Stimulated activated CD8-positive, alpha-beta memory T cell treated with anti-CD3 and anti-CD28 coated beads, Interleukin-4, amount 100 ng/mL, for 4 hours (primary cell): ENCODE results near the gene TIAM1.

Experiments used
- DNase-seq, 2 donors: peaks; one replicate each; pipeline ENCODE4 v3.0.0-alpha.2; 2020; ENCODE audit warnings: low read depth in 2 of 2, low spot score in 1 of 2

Gene TIAM1

DNA sequence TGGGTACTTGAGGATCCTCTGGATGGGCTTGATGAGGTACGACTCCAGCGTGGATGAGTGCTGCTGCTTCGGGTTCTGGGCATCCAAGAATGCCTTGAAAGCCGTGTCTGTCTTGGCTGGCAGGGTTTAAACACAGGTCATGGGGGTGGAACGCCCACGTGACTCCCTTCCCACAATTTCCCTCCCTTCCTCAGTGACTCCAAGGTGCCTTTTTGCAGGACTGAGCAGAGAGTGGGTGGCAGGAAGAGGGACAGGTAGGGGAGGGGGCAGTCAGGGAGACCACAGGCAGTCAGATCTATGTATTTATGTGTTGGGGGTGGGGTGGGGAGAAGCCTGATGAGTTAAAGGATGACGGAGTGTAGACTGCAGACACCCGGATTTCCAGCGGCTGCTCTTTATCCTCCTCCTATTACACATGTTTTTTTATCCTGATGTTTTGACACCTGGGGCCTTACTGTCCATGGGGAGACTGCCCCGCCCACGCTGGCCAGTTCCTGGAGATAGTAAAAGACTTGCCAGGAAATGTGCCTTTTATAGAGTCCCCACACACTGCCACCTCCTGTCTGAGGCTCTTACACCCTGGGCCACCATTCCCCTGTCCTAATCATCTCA, 202.6 kb downstream of the TIAM1 start:
- DNase-seq = no peak

DNA sequence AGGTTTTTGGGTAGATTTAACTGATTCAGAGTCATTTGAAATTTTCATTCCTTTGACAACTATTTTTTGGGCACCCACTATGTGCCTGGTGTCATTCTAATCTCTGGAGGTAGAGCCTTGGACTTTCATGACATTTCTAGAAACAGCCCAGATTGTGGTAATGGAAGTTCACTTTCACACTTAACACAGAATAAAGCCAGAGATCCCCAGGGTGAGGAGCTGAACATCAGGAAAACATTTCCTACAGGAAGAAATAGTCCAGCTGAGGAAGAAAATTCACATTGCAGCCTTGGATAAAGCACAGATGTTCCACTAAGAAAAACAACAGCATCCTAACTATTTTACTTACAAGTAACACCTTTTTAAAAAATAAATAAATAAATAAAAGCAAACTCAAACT, 203.4 kb downstream of the TIAM1 start:
- DNase-seq = no peak

DNA sequence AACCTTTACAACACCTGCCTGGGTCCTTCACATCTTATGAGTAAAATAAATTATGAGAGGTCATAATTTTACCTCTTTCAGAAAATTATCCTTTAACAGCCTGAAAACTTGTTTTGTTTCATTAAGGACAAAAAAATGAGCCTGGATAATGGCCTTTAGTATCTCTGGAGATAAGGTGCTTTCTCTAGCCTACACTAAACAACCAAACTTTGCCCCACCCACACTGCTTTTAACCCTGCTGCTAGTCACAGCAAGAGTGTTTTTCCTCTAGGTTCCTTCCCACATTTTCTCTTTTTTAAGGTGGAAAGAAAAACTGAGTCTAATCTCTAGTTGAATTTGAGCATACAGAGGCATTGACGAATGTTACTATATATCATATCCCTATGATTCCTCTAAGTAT, 204.0 kb downstream of the TIAM1 start:
- no peak for DNase-seq

DNA sequence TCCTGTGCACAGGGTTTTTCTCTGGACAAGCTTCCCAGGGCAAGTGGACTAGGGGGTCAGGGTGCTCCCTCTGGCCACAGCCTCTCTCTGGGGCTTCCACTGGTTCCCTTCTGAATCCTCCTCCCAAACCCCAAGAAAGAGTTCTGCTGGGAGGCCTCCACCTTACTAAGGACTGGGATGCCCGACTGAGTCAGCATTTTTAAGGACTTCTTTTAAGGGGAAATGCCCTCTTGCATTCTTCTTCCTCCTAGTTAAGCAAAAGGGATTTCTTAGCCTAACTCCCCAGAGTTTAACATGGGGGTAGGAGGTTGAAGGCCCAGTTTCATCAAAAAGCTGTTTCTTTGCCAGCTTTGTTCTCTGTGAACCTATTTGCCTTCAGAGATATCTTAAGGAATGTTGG, 206.1 kb downstream of the TIAM1 start:
- DNase-seq = no peak

DNA sequence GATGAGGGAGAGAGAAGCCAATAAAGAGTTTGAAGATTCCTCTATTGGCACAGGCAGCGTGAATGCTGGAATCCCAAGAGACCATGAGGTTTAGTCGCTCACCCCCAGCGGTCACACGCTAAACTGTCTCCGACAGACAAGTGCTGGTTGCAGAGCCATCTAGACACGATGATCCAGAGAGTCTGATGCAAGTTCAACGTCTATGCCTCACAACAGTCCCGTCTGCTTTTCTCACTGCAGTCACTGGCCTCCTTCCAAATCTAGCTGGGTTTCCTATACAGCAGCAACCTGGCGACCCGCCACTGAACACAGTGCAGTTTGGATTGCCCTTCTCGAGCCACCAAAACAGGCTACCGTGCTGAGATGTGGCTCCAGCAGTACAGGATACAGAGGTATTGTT, 207.2 kb downstream of the TIAM1 start:
- DNase-seq = no peak

DNA sequence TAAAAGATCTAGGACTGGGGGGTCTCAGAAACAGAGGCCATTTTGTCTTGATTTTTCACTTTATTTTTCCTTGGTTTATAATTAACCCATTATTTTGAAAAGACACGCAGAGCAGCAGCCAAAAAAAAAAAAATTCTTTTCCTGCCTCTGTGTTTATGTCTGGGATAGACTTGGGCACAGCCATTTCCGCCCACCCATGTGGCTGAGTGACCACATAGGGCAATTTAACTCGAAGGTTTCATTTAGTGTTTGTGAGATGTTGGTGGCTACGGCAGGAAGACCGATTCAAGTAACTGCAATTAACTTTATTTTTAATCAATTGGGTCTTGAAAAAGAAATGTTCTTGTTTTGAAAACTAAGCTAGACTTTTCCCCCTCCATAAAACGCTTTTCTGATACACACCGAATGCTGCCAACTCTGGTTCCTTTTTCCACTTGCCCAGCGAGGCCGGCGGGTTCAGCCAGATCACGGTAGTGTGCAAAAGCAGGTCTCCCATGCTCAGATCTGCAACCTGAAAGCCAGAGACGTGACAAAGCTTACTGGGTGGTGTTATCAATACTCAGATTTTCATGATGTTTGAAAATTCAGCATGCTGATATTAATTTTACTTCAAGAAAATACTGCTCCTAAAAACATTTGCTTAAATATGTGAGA, 208.4 kb downstream of the TIAM1 start:
- no peak for DNase-seq

DNA sequence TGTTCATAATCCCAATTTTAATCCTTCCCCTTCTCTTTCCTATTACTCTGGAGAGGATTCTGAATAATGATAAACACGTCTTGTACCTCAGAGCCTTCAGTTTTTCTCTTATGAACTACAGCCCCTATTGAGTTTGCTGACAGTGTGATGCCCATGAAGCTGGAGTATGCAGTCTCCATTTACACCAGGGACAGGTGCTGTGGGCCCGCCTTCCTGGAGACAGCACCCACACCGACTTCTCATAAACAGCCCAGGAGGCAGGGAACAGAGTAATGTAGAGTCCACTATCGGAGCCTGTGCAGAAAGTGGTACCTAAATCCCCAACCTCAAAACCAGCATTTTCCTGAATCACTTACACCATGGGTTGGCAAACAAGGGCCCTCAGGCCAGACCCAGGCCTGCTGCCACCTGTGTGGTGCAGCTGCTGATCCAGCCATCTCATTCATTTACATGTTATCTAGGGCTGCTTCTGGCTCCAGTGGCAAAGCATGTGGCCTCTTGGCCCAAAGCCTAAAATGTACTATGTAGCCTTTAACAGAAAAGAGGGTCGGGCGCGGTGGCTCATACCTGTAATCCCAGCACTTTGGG, 210.7 kb downstream of the TIAM1 start:
- DNase-seq = no peak

DNA sequence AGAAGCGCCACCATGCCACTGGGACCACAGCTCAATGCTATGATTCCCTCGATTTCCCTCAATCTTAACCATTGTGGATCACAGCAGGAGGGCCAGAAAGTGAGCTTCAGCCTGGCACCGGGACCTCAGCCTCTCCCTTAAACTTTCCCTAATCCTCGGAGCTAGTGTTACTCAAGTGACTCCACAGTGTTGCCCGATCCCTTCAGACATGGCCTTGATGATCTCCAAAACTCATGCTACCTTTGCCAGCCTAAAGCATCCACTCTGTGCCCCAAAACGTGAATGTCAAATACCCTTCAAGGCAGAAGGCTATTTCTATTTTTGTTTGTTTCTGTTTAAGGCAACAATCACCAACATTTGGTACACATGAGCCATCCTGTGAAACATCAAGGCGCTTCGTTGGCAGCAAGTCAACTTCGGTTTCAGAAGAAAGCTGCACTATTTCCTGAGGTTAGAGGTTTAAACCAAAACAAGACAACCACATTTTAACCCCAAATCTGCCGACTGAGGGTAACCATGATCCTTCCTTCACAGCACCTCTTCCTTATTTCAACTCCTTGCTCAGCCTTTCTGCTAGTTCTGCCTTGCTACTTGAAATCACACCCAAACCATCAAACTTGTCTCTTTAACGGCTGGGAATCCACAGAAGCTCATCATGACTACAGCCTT, 211.4 kb downstream of the TIAM1 start:
- DNase-seq = peak in 1 of 2 donors; percentile 26

DNA sequence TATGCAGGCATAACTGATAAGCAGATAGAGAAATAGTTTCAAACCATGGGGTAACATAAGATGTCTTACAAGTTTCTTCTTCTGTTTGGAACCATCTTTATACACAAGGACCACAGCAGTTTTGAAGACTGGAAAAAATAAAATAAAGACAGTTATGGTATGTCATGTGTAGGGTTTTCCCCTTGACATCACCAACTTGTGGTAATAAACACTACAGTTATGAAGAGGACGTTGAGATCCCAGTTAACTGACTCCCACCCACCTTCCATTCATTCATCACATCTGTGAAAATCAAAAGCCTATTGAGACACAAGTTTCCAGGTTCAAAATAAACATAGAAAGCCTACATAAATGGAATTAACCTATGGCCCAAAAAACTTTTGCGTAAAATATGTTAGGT, 213.2 kb downstream of the TIAM1 start:
- no peak for DNase-seq

DNA sequence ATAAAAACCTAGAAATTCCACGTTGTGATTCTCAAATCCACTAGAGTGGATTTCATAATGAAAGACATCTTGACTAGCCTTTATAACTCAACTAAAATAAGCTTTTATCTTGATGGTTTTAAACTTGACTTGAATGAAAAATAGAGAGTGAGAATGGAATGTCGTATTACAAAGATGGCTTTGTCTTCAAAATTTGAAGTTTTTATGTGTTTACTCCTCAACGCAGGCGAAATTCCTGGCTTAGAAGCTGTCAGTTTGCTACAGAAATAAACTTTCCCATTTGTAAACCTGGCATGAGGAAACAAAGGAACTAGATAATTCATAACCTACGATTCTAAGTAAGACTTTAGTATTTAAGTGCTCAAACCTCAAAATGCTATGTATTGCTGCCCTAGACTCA, 215.8 kb downstream of the TIAM1 start:
- DNase-seq = no peak

DNA sequence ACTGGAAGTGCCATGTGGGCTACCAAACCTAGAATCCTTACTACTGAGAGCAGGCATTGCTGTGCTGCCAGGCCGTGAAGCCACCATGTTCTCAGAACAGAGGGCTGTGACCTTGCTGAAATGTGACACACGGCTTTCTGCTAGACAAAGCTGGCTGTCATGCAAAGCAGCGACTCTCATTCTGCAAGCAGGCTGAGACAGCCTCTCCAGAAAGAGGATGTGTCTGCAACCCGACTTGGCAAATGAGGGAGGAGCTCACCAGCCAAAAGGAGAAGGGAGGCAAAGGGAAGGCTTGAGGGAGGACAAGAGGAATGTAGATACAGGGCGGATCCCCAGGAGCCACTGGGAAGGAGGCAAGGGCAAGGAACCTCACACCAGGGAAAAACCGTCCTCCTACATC, 220.1 kb downstream of the TIAM1 start:
- DNase-seq = no peak

DNA sequence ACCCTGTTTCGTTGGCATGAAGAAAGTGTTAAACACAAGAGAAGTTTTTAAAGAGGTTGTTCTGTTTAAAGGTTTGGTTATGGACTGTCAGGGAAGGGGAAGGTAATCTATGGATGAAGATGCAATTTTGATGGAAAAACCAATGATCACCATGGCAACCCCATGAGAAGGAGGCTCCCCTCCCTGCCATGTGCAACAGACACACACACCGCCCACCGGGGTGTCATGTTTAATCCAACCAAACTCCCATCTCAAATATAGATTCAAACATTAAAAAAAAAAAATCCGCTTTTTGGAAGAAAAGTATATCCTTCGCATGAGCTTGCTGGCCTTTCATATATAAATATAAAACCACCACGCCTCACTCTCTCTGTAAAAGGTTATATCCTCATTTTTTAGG, 224.9 kb downstream of the TIAM1 start:
- no peak for DNase-seq

DNA sequence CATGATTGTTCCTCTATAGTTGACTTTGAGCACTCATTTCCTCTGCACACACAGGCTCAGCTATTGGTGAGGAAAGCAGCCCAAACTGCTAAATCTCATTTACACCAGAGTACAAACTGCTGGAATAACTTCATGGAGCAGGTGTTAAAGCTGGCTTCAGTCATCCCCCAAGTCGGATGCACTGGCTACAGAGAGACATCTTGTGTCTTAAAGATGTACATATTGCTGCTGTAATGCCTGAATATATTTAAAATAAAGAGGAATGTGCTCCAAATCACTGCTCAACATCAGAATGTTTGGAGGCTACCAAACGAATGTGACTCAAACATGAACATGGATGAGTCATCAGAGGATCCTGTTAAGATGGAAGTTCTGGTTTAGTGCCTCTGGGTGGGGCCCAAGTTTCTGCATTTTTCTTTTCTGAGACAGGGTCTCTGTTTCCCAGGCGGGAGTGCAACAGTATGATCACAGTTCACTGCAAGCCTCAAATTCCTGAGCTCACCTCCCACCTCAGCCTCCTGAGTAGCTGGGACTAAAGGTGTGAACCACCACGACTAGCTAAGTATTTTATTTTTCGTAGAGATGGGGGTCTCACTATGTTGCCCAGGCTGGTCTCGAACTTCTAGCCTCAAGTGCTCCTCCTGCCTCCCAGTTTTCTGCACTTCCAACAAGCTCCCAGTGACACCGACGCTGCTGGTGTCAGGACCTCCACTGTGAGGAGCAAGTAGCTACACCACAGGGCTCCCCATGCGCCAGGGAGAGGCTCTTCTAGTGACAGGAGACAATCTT, 226.7 kb downstream of the TIAM1 start:
- DNase-seq = no peak

DNA sequence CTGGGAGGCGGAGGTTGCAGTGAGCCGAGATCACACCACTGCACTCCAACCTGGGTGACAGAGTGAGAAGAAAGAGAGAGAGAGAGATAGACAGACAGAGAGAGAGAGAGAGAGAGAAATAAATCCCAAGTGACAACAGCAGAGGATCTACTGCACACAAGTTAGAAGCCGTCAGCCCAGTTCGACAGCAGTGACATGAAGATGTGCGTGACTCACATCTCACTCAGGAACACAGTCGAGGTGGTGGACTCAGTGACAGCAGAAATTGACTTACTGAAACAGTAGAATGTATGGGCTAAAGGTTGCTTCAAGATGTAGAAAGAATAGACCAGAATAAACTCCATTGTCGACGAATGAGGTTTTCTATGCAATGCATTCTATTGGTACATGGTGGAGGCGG, 228.8 kb downstream of the TIAM1 start:
- DNase-seq = no peak

DNA sequence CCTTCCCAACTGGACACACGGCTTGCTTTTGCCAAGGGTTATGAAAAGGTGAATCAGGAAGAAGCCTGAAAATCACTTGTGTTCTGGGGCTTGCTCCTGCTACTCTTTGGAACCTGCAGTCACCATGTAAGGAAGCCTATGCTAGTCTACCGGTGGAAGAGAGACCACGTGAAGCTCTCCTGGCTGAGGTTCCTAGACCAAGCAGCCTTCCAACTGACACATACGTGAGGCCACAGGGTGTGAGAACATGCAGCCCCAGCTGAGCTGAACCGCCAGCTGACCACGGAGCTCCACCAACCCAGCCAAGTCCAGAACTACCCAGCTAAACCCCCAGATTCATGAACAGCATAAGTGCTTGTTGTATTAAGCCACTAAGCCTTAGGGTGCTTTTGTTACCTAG, 233.0 kb downstream of the TIAM1 start:
- DNase-seq = no peak

DNA sequence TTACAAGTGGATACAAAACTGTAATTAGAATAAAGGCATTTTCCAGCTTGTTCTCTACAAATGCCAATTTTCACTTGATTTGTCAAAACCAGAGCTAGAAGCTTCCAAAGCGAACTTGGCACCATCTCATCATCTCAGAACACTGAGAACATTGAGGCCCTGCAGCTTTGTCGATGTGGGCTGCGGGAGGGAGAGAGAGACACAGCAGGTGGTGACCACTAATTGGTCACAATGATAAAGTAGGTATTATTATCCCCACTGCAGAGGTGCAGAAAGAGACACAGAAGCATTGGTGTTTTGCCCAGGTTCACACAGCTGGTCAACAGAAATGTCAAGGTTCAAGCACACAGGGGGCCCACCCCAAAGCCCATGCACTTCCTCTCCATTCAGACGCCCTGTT, 233.6 kb downstream of the TIAM1 start:
- DNase-seq = no peak

DNA sequence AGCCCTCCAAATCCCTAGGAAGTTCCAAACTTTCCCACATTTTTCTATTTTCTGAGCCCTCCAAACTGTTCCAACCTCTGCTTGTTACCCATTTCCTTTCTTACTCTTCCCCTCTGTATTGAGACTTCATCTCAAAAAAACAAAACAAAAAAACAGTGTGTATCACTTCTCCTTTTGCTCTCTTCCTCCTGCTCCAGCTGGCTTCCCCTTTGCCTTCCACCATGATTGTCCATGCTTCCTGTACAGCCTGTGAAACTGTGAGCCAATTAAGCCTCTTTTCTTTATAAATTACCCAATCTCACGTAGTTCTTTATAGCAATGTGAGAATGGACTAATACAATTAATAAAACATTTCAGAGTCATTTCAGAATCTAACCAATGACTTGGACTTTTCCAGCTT, 236.2 kb downstream of the TIAM1 start:
- DNase-seq = no peak

DNA sequence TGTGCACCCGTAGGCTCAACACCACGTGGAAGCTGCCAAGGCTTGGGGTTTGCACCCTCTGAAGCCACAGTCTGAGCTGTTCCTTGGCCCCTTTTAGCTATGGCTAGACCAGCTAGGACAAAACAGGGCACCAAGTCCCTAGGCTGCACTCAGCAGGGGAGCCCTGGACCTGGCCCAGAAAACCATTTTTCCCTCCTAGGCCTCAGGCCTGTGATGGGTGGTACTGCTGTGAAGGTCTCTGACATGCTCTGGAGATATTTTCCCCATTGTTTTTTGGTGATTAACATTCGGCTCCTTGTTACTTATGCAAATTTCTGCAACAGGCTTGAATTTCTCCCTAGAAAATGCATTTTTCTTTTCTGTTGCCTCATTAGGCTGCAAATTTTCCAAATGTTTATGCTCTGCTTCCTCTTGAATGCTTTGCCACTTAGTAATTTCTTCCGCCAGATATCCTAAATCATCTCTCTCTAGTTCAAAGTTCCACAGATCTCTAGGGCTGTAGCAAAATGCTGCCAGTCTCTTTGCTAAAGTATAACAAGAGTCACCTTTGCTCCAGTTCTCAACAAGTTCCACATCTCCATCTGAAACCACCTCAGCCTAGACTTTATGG, 236.8 kb downstream of the TIAM1 start:
- DNase-seq = no peak

DNA sequence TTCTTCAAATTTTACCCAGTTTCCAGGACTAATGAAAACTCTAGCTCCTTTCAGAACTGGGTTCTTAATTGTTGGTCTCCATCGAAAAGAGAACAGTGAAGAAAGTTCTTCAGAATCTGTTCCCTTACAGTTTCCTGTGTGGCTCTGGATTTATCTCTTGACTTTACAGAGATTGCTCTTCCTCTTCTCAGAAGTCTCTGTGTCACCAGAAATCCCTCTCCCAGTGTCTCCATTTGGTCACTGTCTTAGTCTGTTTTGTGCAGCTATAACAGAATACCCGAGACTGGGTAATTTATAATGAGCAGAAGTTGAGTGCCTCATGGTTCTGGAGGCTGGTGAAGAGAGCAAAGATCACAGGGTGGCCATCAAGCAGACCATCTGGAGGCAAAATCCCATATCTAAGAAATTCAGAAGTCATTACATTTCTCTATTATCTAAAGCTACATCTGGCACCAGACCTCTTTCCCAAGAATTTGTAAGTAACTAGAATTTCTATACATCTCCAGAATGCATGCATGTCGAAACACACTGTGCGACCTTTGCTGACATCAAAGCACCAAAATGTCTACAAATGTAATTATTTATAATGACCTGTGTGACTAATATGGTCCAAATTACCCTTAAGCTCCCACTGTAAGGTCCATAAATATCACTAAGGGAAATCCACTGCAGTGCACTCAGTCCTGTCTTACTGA, 240.3 kb downstream of the TIAM1 start:
- no peak for DNase-seq

DNA sequence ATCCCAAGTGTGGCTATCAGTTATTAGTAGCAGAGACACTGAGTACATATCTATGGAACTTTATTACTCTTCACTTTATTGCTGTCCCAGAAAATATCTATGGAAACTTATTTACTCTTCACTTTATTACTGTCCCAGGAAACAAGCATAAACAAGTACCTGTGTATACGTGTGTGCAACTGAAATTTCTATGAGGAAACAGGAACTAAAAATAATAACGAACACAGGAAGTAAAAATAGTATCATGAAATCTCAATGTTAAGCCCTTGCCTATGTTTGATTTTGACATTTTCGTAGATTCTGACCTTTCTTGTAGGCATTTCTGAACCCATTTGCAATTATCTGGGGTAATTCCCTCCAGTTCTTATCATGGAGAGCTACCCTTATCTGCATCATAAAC, 240.9 kb downstream of the TIAM1 start:
- no peak for DNase-seq

DNA sequence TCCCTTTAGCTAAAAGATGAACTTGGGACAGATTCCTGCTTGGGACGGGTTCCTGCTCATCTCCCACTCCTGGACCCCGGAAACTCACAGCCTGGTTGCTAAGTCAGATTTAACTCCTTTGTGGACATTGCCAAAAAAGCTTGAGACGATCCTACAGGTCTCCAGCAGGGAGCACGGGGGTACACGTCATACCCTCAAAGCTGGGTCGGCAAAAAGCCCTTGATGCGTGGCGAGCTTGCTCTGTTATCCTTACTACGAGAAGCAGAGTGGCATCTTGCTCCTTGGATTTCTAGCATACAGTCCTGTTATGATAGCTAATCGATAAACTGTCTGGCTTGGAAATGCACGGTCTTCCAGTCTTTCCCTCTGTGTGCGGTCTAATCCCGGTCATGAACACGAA, 244.9 kb downstream of the TIAM1 start:
- DNase-seq = no peak
